ENCODE measurements around the gene MRPS9. TPM values are rescaled to one million over a fixed set of nuclear protein-coding genes. Genes with fewer than 3 reads are reported as not detected.

MRPS9 gene
- total and polyA plus RNA-seq, 2 of the 13 experiments (the other 11 are each of a cell fraction or from before 2014, with no cell fraction given) = 31.2 to 91.8 TPM

DNA sequence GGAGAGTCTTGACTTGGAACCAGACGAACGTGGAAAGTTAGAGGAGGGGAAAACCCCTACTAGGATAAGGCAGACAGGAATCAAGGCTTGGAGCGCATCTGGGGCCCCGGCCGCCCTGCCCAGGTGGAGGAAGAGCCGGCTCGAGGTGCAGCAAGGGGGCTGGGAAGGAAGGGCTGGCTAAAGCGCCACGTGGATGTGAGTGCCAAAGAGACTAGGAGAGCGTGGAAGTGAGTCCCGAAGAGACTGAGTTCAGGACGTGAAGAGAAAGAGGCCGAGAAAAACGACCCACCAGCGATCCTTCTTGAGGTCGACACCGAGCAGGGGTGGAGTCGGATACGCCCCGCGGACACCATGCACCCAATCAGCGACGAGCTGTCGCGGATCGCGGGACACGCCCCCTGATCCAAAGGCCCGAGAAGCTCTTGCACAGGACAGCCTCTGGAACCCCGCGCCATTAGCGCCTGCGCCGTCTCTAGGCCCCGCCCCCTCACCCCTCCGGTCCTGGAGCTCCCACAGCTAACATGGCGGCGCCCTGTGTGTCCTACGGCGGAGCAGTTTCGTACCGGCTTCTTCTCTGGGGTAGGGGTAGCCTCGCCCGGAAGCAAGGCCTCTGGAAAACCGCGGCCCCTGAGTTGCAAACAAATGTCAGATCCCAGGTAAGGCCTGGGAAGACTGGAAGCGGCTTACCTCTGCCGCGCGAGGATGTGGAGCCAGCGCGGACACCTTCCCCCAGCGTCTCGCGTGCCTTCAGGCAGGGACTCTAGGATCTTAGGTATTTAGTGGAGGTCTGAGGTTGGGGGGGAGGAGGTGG lies at the start of gene MRPS9 (continued):
- peak; percentile 55; the same call in 1 of the 2 replicates for TF ChIP-seq ZNF292 (CRISPR knock-in tag; IDR thresholded peaks at IDR 0.05; ENCODE audit: borderline replicate concordance, low read depth)
- peak; percentile 34; the same call in 1 of the 2 replicates for TF ChIP-seq IRF2 (CRISPR knock-in tag; IDR thresholded peaks at IDR 0.05)
- TF ChIP-seq GTF2F1 (IDR thresholded peaks at IDR 0.05; ENCODE audit: low read length) = no peak
- no peak for TF ChIP-seq ZNF101 (CRISPR knock-in tag; IDR thresholded peaks at IDR 0.05; ENCODE audit: borderline replicate concordance, low read depth)
- TF ChIP-seq ZNF17 (CRISPR knock-in tag; IDR thresholded peaks at IDR 0.05) = no peak
- TF ChIP-seq ZNF776 (CRISPR knock-in tag; IDR thresholded peaks at IDR 0.05) = peak; percentile 87
- no peak for TF ChIP-seq SOX6 (IDR thresholded peaks at IDR 0.05)
- peak; percentile 60; the same call in 1 of the 2 replicates for TF ChIP-seq SOX6 (CRISPR knock-in tag; IDR thresholded peaks at IDR 0.05)
- TF ChIP-seq, protein P1, sequence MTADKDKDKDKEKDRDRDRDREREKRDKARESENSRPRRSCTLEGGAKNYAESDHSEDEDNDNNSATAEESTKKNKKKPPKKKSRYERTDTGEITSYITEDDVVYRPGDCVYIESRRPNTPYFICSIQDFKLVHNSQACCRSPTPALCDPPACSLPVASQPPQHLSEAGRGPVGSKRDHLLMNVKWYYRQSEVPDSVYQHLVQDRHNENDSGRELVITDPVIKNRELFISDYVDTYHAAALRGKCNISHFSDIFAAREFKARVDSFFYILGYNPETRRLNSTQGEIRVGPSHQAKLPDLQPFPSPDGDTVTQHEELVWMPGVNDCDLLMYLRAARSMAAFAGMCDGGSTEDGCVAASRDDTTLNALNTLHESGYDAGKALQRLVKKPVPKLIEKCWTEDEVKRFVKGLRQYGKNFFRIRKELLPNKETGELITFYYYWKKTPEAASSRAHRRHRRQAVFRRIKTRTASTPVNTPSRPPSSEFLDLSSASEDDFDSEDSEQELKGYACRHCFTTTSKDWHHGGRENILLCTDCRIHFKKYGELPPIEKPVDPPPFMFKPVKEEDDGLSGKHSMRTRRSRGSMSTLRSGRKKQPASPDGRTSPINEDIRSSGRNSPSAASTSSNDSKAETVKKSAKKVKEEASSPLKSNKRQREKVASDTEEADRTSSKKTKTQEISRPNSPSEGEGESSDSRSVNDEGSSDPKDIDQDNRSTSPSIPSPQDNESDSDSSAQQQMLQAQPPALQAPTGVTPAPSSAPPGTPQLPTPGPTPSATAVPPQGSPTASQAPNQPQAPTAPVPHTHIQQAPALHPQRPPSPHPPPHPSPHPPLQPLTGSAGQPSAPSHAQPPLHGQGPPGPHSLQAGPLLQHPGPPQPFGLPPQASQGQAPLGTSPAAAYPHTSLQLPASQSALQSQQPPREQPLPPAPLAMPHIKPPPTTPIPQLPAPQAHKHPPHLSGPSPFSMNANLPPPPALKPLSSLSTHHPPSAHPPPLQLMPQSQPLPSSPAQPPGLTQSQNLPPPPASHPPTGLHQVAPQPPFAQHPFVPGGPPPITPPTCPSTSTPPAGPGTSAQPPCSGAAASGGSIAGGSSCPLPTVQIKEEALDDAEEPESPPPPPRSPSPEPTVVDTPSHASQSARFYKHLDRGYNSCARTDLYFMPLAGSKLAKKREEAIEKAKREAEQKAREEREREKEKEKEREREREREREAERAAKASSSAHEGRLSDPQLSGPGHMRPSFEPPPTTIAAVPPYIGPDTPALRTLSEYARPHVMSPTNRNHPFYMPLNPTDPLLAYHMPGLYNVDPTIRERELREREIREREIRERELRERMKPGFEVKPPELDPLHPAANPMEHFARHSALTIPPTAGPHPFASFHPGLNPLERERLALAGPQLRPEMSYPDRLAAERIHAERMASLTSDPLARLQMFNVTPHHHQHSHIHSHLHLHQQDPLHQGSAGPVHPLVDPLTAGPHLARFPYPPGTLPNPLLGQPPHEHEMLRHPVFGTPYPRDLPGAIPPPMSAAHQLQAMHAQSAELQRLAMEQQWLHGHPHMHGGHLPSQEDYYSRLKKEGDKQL (CRISPR knock-in tag; IDR thresholded peaks at IDR 0.05; ENCODE audit: low read depth) = no peak
- no peak for TF ChIP-seq SMC3 (IDR thresholded peaks at IDR 0.05; ENCODE audit: low read length)
- 0 out of 2 replicates have a peak, but pooled peaks have one; percentile 5 for TF ChIP-seq HNF4G (IDR thresholded peaks at IDR 0.05; ENCODE audit: borderline replicate concordance, low read depth, low read length)
- 0 out of 2 replicates have a peak, but pooled peaks have one; percentile 17 for TF ChIP-seq HNF4G (CRISPR knock-in tag; IDR thresholded peaks at IDR 0.05; ENCODE audit: borderline replicate concordance, low read depth)
- TF ChIP-seq, protein P2, sequence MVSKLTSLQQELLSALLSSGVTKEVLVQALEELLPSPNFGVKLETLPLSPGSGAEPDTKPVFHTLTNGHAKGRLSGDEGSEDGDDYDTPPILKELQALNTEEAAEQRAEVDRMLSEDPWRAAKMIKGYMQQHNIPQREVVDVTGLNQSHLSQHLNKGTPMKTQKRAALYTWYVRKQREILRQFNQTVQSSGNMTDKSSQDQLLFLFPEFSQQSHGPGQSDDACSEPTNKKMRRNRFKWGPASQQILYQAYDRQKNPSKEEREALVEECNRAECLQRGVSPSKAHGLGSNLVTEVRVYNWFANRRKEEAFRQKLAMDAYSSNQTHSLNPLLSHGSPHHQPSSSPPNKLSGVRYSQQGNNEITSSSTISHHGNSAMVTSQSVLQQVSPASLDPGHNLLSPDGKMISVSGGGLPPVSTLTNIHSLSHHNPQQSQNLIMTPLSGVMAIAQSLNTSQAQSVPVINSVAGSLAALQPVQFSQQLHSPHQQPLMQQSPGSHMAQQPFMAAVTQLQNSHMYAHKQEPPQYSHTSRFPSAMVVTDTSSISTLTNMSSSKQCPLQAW (CRISPR knock-in tag; IDR thresholded peaks at IDR 0.05) = peak; percentile 67
- peak; percentile 61 for TF ChIP-seq ARNT2 (CRISPR knock-in tag; IDR thresholded peaks at IDR 0.05; ENCODE audit: low read depth)
- TF ChIP-seq, protein P3, sequence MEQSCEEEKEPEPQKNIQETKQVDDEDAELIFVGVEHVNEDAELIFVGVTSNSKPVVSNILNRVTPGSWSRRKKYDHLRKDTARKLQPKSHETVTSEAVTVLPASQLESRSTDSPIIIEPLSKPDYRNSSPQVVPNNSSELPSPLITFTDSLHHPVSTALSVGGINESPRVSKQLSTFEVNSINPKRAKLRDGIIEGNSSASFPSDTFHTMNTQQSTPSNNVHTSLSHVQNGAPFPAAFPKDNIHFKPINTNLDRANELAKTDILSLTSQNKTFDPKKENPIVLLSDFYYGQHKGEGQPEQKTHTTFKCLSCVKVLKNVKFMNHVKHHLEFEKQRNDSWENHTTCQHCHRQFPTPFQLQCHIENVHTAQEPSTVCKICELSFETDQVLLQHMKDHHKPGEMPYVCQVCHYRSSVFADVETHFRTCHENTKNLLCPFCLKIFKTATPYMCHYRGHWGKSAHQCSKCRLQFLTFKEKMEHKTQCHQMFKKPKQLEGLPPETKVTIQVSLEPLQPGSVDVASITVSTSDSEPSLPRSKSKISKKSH (CRISPR knock-in tag; IDR thresholded peaks at IDR 0.05; ENCODE audit: borderline replicate concordance) = peak; percentile 94
- TF ChIP-seq RXRA (CRISPR knock-in tag; IDR thresholded peaks at IDR 0.05) = peak; percentile 54; the same call in 1 of the 2 replicates
- peak; percentile 22; the same call in 1 of the 2 replicates for TF ChIP-seq ZNF431 (CRISPR knock-in tag; IDR thresholded peaks at IDR 0.05; ENCODE audit: borderline replicate concordance, low read depth)
- TF ChIP-seq KLF15 (CRISPR knock-in tag; IDR thresholded peaks at IDR 0.05; ENCODE audit: borderline replicate concordance) = peak; percentile 65; the same call in 1 of the 2 replicates
- TF ChIP-seq ZNF205 (CRISPR knock-in tag; IDR thresholded peaks at IDR 0.05) = peak; percentile 75; the same call in 1 of the 2 replicates
- peak; percentile 93 for TF ChIP-seq ZNF619 (CRISPR knock-in tag; IDR thresholded peaks at IDR 0.05)

All from HepG2 (cell line).